Measurements from ENCODE around the gene PYGM.

The PYGM gene

GRCh38 chr11:64793271-64794160, 33.7 kb upstream of the PYGM start:
- DNase-seq (ENCODE audit: low read depth) = no peak
- no peak overlapping the region for H3K4me3 ChIP-seq (ENCODE audit: low read depth, low read length)

GRCh38 chr11:64792482-64792881, 32.7 kb upstream of the PYGM start:
- no peak for DNase-seq (ENCODE audit: low read depth)
- no peak overlapping the region for H3K4me3 ChIP-seq (ENCODE audit: low read depth, low read length)

GRCh38 chr11:64791781-64792291, 32.1 kb upstream of the PYGM start:
- DNase-seq (ENCODE audit: low read depth) = no peak
- no peak overlapping the region for H3K4me3 ChIP-seq (ENCODE audit: low read depth, low read length)

- no peak for DNase-seq (ENCODE audit: low read depth)
- H3K4me3 ChIP-seq (ENCODE audit: low read depth, low read length) = no peak overlapping the region
These were observed 30.7 kb upstream of the PYGM start for GRCh38 chr11:64790205-64791095.

GRCh38 chr11:64789331-64790204, 29.8 kb upstream of the PYGM start:
- no peak for DNase-seq (ENCODE audit: low read depth)
- H3K4me3 ChIP-seq (ENCODE audit: low read depth, low read length) = no peak overlapping the region

- H3K4me3 ChIP-seq (ENCODE audit: low read depth, low read length) = no peak overlapping the region
- DNase-seq (ENCODE audit: low read depth) = no peak
These were observed 28.8 kb upstream of the PYGM start for GRCh38 chr11:64788321-64789215.

- no peak for DNase-seq (ENCODE audit: low read depth)
- no peak overlapping the region for H3K4me3 ChIP-seq (ENCODE audit: low read depth, low read length)
These were observed 27.9 kb upstream of the PYGM start for GRCh38 chr11:64787526-64788320.

GRCh38 chr11:64786308-64786707, 26.5 kb upstream of the PYGM start:
- no peak for DNase-seq (ENCODE audit: low read depth)
- no peak overlapping the region for H3K4me3 ChIP-seq (ENCODE audit: low read depth, low read length)

GRCh38 chr11:64784813-64785581, 25.2 kb upstream of the PYGM start:
- DNase-seq (ENCODE audit: low read depth) = no peak
- H3K4me3 ChIP-seq (ENCODE audit: low read depth, low read length) = no peak overlapping the region

GRCh38 chr11:64778473-64779298, 18.9 kb upstream of the PYGM start, which contains the start of gene SF1:
TSS of gene SF1 (minus strand) at chr11:64778542. CDS start at chr11:64778392, 150 bp downstream.
- peak within 1 kb of the TSS; percentile 71 for H3K4me3 ChIP-seq (ENCODE audit: low read depth, low read length)
- peak; percentile 98 for DNase-seq (ENCODE audit: low read depth)

GRCh38 chr11:64778223-64778472, 18.4 kb upstream of the PYGM start:
- peak overlapping the region; percentile 71 for H3K4me3 ChIP-seq (ENCODE audit: low read depth, low read length)
- DNase-seq (ENCODE audit: low read depth) = no peak

- H3K4me3 ChIP-seq (ENCODE audit: low read depth, low read length) = peak overlapping the region; percentile 71
- peak; percentile 36 for DNase-seq (ENCODE audit: low read depth)
These were observed 17.9 kb upstream of the PYGM start for GRCh38 chr11:64777449-64778222.

- peak overlapping the region; percentile 71 for H3K4me3 ChIP-seq (ENCODE audit: low read depth, low read length)
- DNase-seq (ENCODE audit: low read depth) = no peak
These were observed 17.1 kb upstream of the PYGM start for GRCh38 chr11:64776875-64777274.

- H3K4me3 ChIP-seq (ENCODE audit: low read depth, low read length) = peak overlapping the region; percentile 71
- DNase-seq (ENCODE audit: low read depth) = no peak
These were observed 16.7 kb upstream of the PYGM start for GRCh38 chr11:64776425-64776824.

- no peak overlapping the region for H3K4me3 ChIP-seq (ENCODE audit: low read depth, low read length)
- DNase-seq (ENCODE audit: low read depth) = no peak
These were observed 14.4 kb upstream of the PYGM start for GRCh38 chr11:64774144-64774543.

All from skeletal muscle cell (primary cell).